NCI-H146 treated with DMSO at 0.1 percent for 48 hours (cell line): Measurements from ENCODE around the gene OR1I1.
"Not testable (repeated sequence)": the region's sequence is repeated elsewhere in the genome, so short reads cannot be mapped to it uniquely, and the experiment has no call there.

ENCODE experiments used
- DNase-seq: peaks from one replicate; lab custom pipeline; 2025; ENCODE audit not compliant: unreplicated experiment; lab: John Stamatoyannopoulos, UW

OR1I1 gene

GRCh38 chr19:15097980-15098379 lies 16.0 kb downstream of the OR1I1 start:
- DNase-seq = not testable (repeated sequence)

- DNase-seq = no peak
Observed at GRCh38 chr19:15098460-15098859, 16.4 kb downstream of the OR1I1 start.

GRCh38 chr19:15099017-15099582 lies 17.1 kb downstream of the OR1I1 start:
- no peak for DNase-seq

- DNase-seq = no peak
Observed at GRCh38 chr19:15101479-15102082, 19.6 kb downstream of the OR1I1 start.

- no peak for DNase-seq
Observed at GRCh38 chr19:15104003-15104402, 22.0 kb downstream of the OR1I1 start.

- DNase-seq = no peak
Observed at GRCh38 chr19:15104411-15104810, 22.4 kb downstream of the OR1I1 start.

GRCh38 chr19:15105044-15105443 lies 23.0 kb downstream of the OR1I1 start:
- no peak for DNase-seq

- DNase-seq = no peak
Observed at GRCh38 chr19:15107061-15108010, 25.3 kb downstream of the OR1I1 start, which contains the start of gene SYDE1. TSS of gene SYDE1 (plus strand) at chr19:15107401. CDS start at chr19:15107434, 33 bp downstream.

GRCh38 chr19:15108145-15108844 lies 26.3 kb downstream of the OR1I1 start:
- DNase-seq = no peak

- no peak for DNase-seq
Observed at GRCh38 chr19:15108845-15109767, 27.1 kb downstream of the OR1I1 start.

- peak; percentile 43 for DNase-seq
Observed at GRCh38 chr19:15109768-15110417, 27.9 kb downstream of the OR1I1 start.

- no peak for DNase-seq
Observed at GRCh38 chr19:15110418-15110815, 28.4 kb downstream of the OR1I1 start.

- DNase-seq = no peak
Observed at GRCh38 chr19:15111758-15112157, 29.7 kb downstream of the OR1I1 start.

GRCh38 chr19:15112385-15112784 lies 30.4 kb downstream of the OR1I1 start:
- DNase-seq = no peak

GRCh38 chr19:15113245-15114152 lies 31.5 kb downstream of the OR1I1 start:
- DNase-seq = no peak

GRCh38 chr19:15114153-15114540 lies 32.1 kb downstream of the OR1I1 start:
- DNase-seq = no peak

GRCh38 chr19:15115080-15115479 lies 33.1 kb downstream of the OR1I1 start:
- DNase-seq = no peak

- no peak for DNase-seq
Observed at GRCh38 chr19:15115762-15116615, 34.0 kb downstream of the OR1I1 start.
